Measurements from ENCODE around the gene SLC35F5. TPM values are rescaled to one million over a fixed set of nuclear protein-coding genes. Genes with fewer than 3 reads are reported as not detected.

SLC35F5 gene
- total RNA-seq, 2 experiments from 2014 or later = 51.1 to 56.3 TPM

GRCh38 chr2:113770929-113771328 lies 14.5 kb upstream of the SLC35F5 start:
- H3K79me2 ChIP-seq (ENCODE audit: insufficient read depth, low read depth, low read length) = no peaks in the 10 kb centered on the region
- H2AFZ ChIP-seq (ENCODE audit: low read length) = no peak overlapping the region
- H3K27ac ChIP-seq (ENCODE audit: low read depth, low read length, poor library complexity, severe bottlenecking) = no peak overlapping the region
- no peaks in the 10 kb centered on the region for H4K20me1 ChIP-seq (ENCODE audit: insufficient read depth, low read length)
- H3K4me2 ChIP-seq (ENCODE audit: low read length) = no peak overlapping the region
- H3K9me3 ChIP-seq (ENCODE audit: low read length) = no peaks in the 10 kb centered on the region
- BruUV-seq (replicated peaks) = no TSS peak
- no peaks in the 10 kb centered on the region for H3K36me3 ChIP-seq (ENCODE audit: insufficient read depth, low read length)
- intact Hi-C loops (cut with micrococcal nuclease; ENCODE audit: unreplicated experiment) = no loop called here
- no peak overlapping the region for H3K4me3 ChIP-seq (ENCODE audit: low read depth, low read length, poor library complexity, severe bottlenecking)
- ChIA-PET CTCF (ENCODE audit: unreplicated experiment) (no interaction called here), POLR2A (interaction anchor here (0.6 to 0.7 kb wide), 2 partner anchors 94 to 920 kb away, joined by 3 to 4 read pairs; no protein-coding TSS in a partner anchor)
- no peak for DNase-seq (ENCODE audit: low spot score)
- H3K4me1 ChIP-seq (ENCODE audit: insufficient read depth, low read length, poor library complexity, severe bottlenecking) = peaks cover 6% of the 10 kb centered on the region
- H3K9me2 ChIP-seq (ENCODE audit: insufficient read depth, low read length) = no peaks in the 10 kb centered on the region
- no peak for TF ChIP-seq CTCF (conservative IDR thresholded peaks at IDR 0.05; ENCODE audit: low read length)
- TF ChIP-seq EZH2phosphoT487 (IDR thresholded peaks at IDR 0.05; ENCODE audit: borderline replicate concordance, low read depth, low read length) = no peak

- Histone ChIP-seq H4K20me1 (ENCODE audit: insufficient read depth, low read length) (no peaks in the 10 kb centered on the region), H3K9me3 (ENCODE audit: low read length) (0 out of 2 replicates have a peak, but pooled peaks cover 6% of the 10 kb centered on the region), H3K36me3 (ENCODE audit: insufficient read depth, low read length) (no peaks in the 10 kb centered on the region; the same call in 1 of the 2 replicates), H3K4me2 (ENCODE audit: low read length) (no peak overlapping the region), H2AFZ (ENCODE audit: low read length) (no peak overlapping the region), H3K9me2 (ENCODE audit: insufficient read depth, low read length) (no peaks in the 10 kb centered on the region), H3K79me2 (ENCODE audit: insufficient read depth, low read depth, low read length) (no peaks in the 10 kb centered on the region), H3K4me3 (ENCODE audit: low read depth, low read length, poor library complexity, severe bottlenecking) (no peak overlapping the region), H3K27ac (ENCODE audit: low read depth, low read length, poor library complexity, severe bottlenecking) (no peak overlapping the region), H3K4me1 (ENCODE audit: insufficient read depth, low read length, poor library complexity, severe bottlenecking) (peaks cover 2% of the 10 kb centered on the region)
- TF ChIP-seq EZH2phosphoT487 (IDR thresholded peaks at IDR 0.05; ENCODE audit: borderline replicate concordance, low read depth, low read length) (no peak), CTCF (conservative IDR thresholded peaks at IDR 0.05; ENCODE audit: low read length) (no peak)
- CTCF ChIA-PET (ENCODE audit: unreplicated experiment) = no interaction called here
- intact Hi-C loops (cut with micrococcal nuclease; ENCODE audit: unreplicated experiment) = no loop called here
- POLR2A ChIA-PET = interaction anchor here (0.6 to 0.8 kb wide), 5 partner anchors 14 to 884 kb away, joined by 3 to 4 read pairs (median 3); no protein-coding TSS in a partner anchor
- BruUV-seq (replicated peaks) = no TSS peak
- DNase-seq (ENCODE audit: low spot score) = no peak
Measured at GRCh38 chr2:113769555-113769954, 13.1 kb upstream of the SLC35F5 start.

- Histone ChIP-seq H2AFZ (ENCODE audit: low read length) (no peak overlapping the region), H3K27ac (ENCODE audit: low read depth, low read length, poor library complexity, severe bottlenecking) (no peak overlapping the region), H3K4me3 (ENCODE audit: low read depth, low read length, poor library complexity, severe bottlenecking) (no peak overlapping the region), H3K36me3 (ENCODE audit: insufficient read depth, low read length) (no peaks in the 10 kb centered on the region; the same call in 1 of the 2 replicates), H3K4me2 (ENCODE audit: low read length) (no peak overlapping the region), H3K9me3 (ENCODE audit: low read length) (peaks cover 8% of the 10 kb centered on the region; the same call in 1 of the 2 replicates), H4K20me1 (ENCODE audit: insufficient read depth, low read length) (no peaks in the 10 kb centered on the region), H3K9me2 (ENCODE audit: insufficient read depth, low read length) (no peaks in the 10 kb centered on the region), H3K79me2 (ENCODE audit: insufficient read depth, low read depth, low read length) (no peaks in the 10 kb centered on the region), H3K4me1 (ENCODE audit: insufficient read depth, low read length, poor library complexity, severe bottlenecking) (no peaks in the 10 kb centered on the region)
- CTCF ChIA-PET (ENCODE audit: unreplicated experiment) = no interaction called here
- intact Hi-C loops (cut with micrococcal nuclease; ENCODE audit: unreplicated experiment) = no loop called here
- POLR2A ChIA-PET = interaction anchor here (0.7 kb wide), 2 partner anchors 98 to 117 kb away, joined by 3 to 4 read pairs; no protein-coding TSS in a partner anchor
- no peak for DNase-seq (ENCODE audit: low spot score)
- BruUV-seq (replicated peaks) = no TSS peak
- TF ChIP-seq CTCF (conservative IDR thresholded peaks at IDR 0.05; ENCODE audit: low read length) = no peak
- no peak for TF ChIP-seq EZH2phosphoT487 (IDR thresholded peaks at IDR 0.05; ENCODE audit: borderline replicate concordance, low read depth, low read length)
Measured at GRCh38 chr2:113768770-113769169, 12.3 kb upstream of the SLC35F5 start.
